ENCODE measurements around the gene RTP1.
"Not testable (repeated sequence)": the region's sequence is repeated elsewhere in the genome, so short reads cannot be mapped to it uniquely, and the experiment has no call there.

Gene RTP1

DNA sequence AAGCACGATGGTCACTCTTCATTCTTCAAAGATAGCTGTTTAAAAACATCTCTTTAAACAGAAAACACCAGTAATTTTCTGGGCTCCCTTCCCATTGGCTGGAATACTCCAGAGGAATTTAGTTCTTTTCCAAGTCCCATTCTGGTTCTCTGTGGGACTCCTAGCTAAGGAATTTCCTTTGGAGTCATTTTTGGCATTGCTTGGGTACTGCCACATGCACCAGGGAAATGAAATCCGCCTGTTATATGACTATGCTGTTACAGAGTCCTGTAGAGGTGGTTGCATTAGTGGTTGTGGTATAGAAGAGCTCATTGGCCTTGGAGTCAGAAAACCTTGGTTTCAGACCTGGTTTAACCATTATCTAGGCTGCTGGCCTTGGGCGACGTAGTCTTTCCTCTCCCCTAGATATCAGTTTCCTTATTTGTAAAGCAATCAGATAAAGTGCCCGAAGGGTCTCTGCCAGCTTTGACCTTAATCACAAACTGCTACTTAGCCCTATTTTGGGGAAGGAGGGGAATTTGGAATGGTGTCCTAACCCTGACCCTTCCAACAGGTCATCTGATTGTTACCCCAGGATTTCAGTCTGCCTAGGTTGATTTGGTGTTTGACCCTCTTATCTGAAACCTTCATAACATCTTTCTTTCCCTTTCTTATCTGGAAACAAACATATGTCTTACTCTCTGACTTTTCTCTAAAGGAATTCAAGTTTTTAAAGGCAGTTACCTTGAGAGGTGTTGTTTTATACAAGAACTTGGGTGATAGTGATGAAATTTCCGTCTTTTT, 13.4 kb downstream of the RTP1 start:
- no peak for TF ChIP-seq ZNF274 (IDR thresholded peaks at IDR 0.05; ENCODE audit: low read depth, low read length)
- no peak overlapping the region for H3K4me3 ChIP-seq (ENCODE audit: low read length)

DNA sequence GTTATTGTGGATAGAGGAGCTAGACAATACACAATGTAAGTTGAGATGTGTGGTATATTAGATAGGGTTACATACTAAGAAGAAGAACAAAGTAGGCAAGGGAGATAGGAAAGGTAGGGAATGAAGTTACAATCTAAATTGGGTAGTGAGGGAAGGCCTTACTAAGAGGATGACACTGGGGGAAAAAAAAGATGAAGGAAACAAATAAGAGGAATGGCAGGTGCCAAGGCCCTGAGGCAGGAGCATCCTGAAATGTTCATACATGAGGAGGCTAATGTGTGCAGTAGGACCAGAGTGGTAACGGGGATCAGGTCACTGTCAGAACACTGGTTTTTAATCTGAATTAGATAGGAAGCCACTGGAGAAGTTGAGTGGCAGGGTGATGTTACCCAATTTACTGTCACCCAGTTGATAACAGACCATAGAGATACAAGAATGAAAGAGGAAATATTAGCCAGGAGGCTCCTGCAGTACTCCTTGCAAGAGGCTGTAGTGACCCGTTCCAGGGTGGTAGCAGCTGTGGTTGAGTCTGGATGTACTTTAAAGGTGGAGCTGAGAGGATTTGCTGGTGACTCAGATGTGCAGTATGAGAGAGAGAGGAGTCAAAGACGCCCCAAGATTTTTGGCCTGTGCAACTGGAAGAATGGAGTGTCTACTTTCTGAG, 14.4 kb downstream of the RTP1 start:
- no peak for TF ChIP-seq ZNF274 (IDR thresholded peaks at IDR 0.05; ENCODE audit: low read depth, low read length)
- no peak overlapping the region for H3K4me3 ChIP-seq (ENCODE audit: low read length)

DNA sequence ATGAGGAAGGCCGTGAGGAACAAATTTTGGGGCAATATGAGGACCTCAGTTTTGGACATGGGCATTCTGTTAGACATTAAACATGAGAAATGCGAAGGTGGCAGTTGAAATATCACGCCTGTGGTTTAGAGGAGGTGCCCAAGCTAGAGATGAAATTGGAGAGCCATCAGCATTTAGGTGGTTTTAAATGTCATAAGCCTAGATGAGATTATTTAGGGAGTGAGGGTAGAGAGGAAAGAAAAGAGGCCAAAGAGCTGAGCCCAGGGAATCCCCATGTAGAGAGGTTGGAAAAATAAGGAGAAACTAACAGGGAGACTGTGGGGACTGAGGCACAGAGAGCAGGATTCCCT, 14.9 kb downstream of the RTP1 start:
- H3K4me3 ChIP-seq (ENCODE audit: low read length), result no peak overlapping the region
- TF ChIP-seq ZNF274 (IDR thresholded peaks at IDR 0.05; ENCODE audit: low read depth, low read length), result no peak

DNA sequence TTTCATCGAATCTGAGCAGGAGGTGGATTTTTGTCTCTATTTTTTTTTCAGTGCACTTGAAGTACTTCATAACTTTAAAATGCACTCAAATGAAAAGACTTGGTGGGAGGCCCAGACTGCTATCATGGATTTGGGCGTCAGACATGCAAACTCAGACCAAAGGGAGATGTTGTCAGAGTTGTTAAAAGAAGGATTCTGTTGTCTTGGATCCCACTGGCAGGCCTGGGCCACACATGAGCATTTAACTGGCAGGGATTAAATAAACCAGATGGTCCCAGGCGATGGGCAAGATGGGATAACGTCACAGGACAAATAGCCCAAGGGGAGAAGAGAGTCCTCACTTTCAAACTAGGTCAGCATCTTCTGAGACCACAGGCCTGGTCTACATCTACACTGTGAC, 15.4 kb downstream of the RTP1 start:
- TF ChIP-seq ZNF274 (IDR thresholded peaks at IDR 0.05; ENCODE audit: low read depth, low read length), result no peak
- H3K4me3 ChIP-seq (ENCODE audit: low read length), result no peak overlapping the region

DNA sequence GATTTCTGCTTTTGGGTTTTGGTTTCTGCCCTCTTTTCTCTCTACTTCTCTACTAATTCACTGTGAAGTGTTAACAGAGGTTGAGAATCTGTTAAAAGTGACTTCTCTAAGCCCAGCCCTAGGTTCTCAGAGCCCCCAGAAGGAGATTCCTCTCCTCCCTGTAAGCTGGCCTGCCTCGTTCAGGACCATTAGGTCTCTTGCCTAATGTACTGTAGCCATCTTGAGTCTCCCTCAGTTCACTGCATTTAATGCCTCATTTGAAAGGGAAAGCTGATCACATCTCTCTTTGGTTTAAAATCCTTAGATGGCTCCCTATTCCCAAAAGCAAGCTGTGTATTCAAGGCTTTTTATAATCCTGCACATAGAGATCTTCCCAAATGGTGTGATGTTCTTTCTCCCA, 16.3 kb downstream of the RTP1 start:
- H3K4me3 ChIP-seq (ENCODE audit: low read length), result no peak overlapping the region
- TF ChIP-seq ZNF274 (IDR thresholded peaks at IDR 0.05; ENCODE audit: low read depth, low read length), result no peak

DNA sequence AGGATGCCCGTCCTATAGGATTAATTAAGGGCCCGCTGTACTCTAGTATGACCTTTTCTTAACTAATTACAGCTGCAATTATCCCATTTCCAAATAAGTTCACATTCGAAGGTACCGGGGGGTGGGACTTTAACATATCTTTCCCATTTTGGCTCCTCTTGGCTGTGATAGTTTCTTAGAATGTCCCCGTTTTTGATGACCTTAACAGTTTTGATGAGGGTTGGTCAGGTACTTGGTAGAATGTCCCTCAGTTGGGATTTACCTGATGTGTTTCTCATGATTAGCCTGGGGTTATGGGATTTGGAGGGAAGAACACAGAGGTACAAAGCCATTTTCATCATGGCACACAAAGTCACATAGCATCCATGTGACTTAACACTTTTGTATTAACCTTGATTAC, 18.2 kb downstream of the RTP1 start:
- TF ChIP-seq ZNF274 (IDR thresholded peaks at IDR 0.05; ENCODE audit: low read depth, low read length), result no peak

DNA sequence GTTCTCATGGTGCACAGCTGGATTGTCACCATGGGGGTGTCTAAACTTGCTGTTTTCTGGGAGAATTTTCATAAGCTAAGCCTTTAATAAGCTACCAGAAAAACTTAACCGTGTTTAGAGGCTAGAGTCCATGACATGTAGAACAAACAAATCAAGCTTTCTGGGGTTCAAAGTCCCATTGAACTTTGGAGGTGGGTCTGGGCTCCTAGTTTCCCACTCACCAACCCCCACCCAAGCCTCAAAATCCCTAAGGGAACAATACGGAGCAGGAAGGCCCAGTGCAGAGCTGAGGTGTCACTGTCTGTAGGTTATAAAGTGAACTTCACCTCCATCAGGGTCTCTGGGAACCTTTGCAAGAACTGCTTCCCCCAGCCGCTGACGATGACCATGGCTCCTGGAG, 25.5 kb downstream of the RTP1 start:
- H3K4me3 ChIP-seq (ENCODE audit: low read length), result no peak overlapping the region
- no peak for TF ChIP-seq ZNF274 (IDR thresholded peaks at IDR 0.05; ENCODE audit: low read depth, low read length)

More for the DNA sequence above, 18.2 kb downstream of the RTP1 start:
- H3K4me3 ChIP-seq (ENCODE audit: low read length), result no peak overlapping the region

DNA sequence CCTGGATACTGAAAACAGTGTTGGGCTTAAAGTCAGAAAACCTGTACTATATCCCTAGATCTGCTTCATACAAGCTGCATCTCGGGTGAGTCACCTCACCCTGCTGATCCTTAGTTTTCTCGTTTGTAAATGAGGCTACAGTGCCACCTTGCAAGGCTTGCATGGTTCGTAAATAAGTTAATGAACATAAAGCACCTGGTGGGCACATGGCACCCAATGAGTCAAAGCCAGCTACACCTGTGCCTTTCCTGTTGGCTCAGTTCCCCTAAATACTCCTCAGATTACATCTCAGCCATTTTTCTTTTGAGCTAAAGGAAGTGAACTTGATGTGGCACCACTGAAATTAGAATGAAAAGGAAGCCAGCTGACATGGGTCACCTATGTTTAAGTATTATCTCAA, 26.5 kb downstream of the RTP1 start:
- H3K4me3 ChIP-seq (ENCODE audit: low read length), result no peak overlapping the region
- no peak for TF ChIP-seq ZNF274 (IDR thresholded peaks at IDR 0.05; ENCODE audit: low read depth, low read length)

DNA sequence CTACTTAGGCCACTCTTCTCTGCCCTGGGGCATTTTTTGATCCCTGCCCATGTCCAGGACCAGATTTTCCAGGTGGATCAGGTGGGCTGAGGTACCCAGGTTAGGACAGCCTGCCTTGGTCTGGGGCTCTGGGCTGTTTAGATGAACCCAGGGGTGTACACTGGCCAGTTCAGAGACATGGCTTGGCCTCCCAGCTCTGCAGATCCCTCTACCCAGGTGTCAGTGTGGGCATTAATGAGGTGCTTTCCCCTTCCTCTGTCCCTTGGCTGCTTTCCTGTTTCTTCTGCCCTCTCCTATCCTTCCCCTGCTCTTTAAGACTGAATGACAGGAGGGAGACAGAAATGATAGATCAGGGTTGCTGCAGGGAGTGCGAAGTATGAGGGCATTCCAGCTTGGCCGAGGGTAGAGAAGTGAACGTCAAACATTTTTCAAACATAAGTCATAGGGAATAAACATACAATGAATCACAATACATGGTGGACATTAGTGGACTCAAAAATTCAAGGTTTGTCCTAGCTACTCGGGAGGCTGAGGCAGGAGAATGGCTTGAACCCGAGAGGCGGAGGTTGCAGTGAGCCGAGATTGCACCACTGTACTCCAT, 30.5 kb downstream of the RTP1 start:
- TF ChIP-seq ZNF274 (IDR thresholded peaks at IDR 0.05; ENCODE audit: low read depth, low read length), result no peak
- no peak overlapping the region for H3K4me3 ChIP-seq (ENCODE audit: low read length)

DNA sequence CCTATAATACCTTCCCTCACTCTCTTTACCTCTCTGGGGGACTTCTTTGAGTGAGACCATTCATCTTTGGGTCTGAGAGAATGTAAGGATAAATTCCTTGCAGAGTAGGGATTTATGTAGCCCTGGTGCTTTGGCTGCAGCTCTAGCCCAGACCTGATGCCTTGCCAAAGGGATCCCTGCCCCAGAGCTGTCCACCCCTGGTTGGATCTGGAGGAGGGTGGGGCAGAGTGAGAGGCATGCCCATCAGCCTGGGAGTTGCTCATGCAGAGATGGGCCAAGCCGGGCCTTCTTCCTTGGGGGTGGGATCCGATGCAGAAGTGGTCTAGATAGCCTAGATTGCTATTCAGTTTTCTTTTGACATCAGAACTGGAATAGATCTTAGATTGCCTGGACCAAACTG, 31.5 kb downstream of the RTP1 start:
- TF ChIP-seq ZNF274 (IDR thresholded peaks at IDR 0.05; ENCODE audit: low read depth, low read length), result no peak

DNA sequence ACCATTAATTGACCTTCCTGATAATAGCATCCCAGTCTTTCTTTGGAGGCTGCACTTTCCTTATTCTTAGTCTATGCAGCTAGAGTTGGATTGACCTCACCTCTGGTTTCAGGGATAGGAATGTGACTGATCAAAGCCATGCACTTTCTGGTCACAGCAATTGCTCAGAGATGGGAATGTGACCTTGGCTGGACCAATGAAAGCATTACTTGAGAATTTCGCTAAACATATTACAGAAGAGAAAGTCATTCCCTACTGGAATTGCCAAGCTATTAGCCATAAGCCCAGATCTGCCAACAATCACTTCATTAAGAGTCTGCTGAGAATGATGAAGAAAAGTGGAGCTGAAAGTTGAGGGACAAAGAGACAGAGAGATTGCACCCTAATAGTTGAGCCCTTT, 32.7 kb downstream of the RTP1 start:
- TF ChIP-seq ZNF274 (IDR thresholded peaks at IDR 0.05; ENCODE audit: low read depth, low read length), result no peak
- no peak overlapping the region for H3K4me3 ChIP-seq (ENCODE audit: low read length)

More for the DNA sequence above, 31.5 kb downstream of the RTP1 start:
- no peak overlapping the region for H3K4me3 ChIP-seq (ENCODE audit: low read length)

DNA sequence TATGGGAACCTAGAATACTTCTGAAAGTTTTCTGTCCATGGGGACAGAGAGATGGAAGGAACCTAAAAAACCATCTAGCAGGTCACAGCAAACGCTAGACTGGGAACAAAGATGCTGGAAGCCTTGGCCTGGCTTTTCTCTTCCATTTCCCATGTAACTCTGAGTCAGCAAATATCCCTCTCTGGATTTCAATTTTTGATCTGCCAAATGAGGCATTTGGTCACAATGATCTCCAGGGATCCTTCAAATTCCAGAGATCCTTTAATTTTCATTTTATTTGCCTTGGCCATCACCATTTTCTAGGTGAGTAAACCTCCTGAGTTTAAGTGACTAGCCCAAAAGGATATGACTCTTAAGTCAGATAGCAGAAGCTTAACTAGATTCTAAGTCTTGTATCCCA, 39.7 kb downstream of the RTP1 start:
- H3K4me3 ChIP-seq (ENCODE audit: low read length), result no peak overlapping the region
- TF ChIP-seq ZNF274 (IDR thresholded peaks at IDR 0.05; ENCODE audit: low read depth, low read length), result no peak

DNA sequence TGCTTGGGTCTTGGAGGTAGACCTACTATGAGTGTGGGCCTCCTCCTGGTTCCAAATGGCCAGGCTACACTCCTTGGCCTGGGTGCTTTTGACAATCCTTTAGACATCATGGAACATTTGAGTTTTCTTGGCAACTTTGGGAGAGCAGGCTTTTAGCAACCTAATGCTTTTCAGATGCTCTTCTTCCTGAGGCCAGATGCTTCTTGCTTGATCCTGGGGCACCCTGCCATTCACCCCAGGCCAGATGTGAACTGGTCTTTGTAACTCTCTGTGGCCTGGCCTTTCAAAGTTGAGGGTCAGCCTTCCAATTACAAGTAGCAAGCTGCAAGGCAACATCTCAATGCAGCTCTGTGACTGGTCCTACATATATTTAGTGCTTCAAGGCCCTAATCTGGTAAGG, 40.5 kb downstream of the RTP1 start:
- TF ChIP-seq ZNF274 (IDR thresholded peaks at IDR 0.05; ENCODE audit: low read depth, low read length), result no peak
- no peak overlapping the region for H3K4me3 ChIP-seq (ENCODE audit: low read length)

DNA sequence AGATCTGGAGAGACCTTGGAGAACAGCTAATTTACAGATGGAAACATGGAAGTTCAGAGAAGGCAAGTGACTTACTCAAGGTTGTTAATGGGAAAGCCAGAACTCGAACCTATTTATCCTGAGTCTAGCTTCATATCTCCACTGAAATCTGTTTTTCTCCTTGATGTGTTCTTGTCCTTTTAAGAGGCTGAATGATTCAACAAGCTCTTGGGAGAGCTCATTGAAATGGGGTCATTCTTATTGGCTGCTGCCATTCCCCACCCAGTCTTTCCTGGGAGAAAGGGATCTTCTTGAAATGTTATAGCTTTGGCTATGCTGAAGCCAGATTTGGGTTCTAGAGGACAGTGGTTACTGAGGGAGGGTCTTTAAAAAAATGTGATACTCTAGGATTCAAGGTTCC, 41.0 kb downstream of the RTP1 start:
- no peak overlapping the region for H3K4me3 ChIP-seq (ENCODE audit: low read length)
- no peak for TF ChIP-seq ZNF274 (IDR thresholded peaks at IDR 0.05; ENCODE audit: low read depth, low read length)

DNA sequence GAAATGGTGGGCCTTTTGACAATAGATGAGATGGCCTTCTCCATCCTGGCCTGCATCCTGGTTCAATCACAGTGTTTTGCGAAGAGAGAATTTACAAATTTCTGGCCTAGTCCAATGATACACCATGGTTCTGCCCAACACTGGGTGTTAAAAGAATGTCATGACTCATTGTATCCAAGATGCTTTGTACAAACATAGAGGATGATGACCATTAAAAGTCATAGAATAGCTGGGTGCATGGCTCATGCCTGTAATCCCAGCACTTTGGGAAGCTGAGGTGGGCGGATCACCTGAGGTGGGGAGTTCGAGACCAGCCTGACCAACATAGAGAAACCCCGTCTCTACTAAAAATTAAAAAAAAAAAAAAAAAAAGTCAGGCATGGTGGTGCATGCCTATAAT, 41.5 kb downstream of the RTP1 start:
- not testable (repeated sequence) for H3K4me3 ChIP-seq (ENCODE audit: low read length)
